ENCODE results near the gene LINGO1.

Gene LINGO1

DNA sequence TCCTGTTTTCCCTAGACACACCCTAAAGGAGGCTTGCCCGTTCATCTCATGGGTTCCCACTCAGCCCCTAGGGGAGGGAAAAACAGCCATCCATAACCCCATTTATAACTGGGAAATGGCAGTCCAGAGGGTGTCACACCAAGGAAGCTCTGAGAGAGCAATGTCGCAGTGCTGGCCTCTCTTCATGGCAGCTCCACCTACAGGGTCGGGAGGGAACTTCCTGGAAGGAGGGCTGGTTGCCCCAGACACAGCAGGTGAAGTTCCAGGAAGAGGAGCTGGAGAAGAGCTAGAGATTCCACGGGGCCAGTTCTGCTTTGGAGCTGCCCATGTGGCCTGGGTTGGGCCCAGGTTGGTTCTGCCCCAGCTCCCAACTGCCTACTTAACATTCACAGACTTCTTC, 22.3 kb upstream of the LINGO1 start:
- DNase-seq = peak; percentile 29 to 52

- no peak for DNase-seq
Measured at GRCh38 chr15:77653832-77654480, 21.2 kb upstream of the LINGO1 start.

DNA sequence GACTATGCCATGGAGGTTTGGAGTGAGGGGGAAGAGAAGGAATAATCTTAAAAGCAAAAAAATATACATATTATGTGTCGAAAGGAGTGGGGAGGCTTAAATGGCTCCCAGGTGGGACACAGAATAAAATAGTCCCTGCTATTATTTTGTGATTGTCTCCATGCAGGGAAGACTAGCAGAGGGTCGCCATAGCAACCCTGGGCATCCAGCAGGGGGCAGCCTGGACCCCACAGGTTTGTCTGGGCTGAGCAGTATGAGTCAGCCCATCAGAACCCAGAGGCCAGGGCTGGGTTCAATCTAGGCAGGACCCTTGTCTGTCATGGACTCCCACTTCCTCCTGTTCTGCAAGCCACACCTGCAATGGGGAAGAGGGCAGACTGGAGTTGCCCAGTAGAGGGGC, 17.6 kb upstream of the LINGO1 start:
- peak in 1 of 2 experiments; percentile 43 for DNase-seq

DNA sequence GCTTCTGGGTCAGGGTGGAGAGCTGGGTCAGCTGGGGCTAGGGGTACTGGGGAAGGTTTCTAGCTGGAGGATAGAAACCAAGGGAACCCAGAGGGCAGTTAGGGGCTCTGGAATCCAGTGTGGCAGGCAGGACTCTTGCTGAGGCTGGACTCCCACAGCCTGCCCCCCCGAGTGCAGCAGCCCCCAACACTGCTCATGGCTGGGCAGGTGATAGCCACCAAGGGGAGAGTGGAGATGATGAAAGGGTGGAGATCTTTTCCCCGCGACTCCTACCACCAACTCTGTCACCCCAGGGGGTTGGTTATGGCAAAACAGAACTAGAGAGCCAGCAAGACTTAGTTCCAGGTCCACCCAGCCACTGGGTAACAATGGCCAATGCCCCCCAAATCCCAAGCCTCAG, 16.9 kb upstream of the LINGO1 start:
- DNase-seq = no peak

DNA sequence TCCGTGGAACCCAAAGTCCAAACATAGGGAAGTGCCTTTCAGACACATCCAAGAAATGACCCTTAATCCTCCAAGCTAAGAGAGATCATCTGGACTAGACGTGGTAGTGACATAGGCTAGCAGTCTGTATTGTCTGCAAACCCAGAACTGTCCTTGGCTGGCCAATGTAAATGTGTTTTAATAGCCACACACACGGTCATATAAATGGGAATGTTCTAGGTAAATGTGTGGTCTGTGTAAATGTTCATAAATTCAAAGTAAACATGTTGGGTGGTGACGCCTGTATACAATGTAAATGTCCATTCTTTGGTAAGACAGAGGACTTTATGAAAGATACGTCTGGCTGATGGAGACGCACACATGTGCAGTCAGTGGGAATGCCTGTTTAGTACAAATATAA, 16.3 kb upstream of the LINGO1 start:
- no peak for DNase-seq

GRCh38 chr15:77647961-77648360, 15.2 kb upstream of the LINGO1 start:
- no peak for DNase-seq

DNA sequence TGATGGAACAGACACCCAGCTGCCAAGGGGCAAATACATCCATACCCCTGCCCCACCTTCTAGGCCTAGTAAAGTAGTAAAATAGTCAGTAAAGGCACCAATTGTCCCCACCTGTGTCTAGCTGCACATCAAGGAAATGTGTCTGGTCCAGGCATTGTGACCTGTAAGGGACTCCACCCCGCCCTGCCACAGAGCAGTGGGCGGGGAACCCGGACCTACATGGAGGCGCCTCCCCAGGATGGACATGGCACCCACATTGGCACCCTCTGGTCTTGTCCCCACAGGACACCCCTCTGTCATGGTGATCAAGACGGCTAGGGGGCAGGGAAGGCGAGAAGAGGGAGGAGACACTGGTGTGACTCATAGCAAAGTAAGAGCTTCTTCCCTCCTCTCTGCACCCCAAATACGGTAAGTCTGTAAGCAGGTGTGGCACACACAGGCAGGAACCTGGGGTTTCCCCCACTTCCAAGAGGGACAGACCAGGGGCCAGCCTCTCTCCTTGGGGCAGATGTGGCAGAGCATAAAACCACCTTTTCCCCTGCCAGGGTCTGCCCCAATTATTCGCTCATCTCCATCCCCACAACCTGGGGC, 13.5 kb upstream of the LINGO1 start:
- DNase-seq = no peak

DNA sequence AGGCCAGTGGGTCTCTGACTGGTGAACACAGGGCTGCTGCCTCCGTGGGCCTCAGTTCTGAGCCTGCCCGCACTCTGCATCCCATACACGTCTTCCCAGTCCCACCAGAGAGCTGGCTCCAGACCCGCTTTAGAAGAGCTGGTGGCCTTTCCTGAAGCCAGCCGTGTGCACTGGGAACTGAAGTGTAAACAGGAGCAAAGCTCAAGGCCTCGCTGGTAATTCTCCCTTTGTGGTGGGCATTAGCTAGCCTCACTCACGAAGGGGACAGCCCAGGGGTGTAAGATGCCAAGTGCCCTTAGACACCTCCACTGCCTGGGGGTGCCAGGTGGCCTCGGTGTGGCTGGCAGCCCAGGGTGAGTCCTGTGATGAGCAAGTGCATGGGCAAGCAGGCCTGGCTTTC, 12.9 kb upstream of the LINGO1 start:
- no peak for DNase-seq

DNA sequence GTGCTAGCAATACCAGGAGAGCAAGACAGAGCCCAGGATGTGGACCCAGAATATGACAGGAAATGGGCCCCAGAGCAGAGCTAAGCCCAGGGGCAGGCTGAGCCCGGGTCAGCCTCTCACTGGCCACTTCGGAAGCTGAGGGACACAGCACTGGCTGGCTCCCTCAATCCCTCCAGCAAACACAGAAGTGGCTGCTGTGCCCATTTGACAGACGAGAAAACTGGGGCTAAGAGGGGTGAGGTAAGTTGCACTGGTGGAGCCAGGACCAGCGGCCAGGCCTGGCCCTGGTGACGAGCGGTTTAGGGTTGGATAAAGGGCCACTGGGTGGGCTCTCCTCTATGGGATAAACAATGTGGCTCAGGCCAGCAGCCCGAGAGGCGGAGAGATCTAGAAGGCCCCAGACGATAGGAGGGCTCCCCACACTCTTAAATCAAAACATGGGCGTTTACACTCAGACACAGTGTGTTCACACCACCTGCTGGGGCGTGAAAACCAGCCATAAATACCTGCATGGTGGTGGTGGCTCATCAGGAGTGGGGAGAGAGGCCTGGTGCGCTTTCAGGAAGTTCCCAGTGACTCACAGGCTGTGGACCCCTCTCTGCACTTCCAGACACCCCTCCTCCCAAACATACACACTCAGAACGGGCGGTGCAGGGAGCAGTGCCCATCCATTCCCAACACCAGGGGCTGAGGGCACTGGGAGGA, 12.0 kb upstream of the LINGO1 start:
- no peak for DNase-seq

DNA sequence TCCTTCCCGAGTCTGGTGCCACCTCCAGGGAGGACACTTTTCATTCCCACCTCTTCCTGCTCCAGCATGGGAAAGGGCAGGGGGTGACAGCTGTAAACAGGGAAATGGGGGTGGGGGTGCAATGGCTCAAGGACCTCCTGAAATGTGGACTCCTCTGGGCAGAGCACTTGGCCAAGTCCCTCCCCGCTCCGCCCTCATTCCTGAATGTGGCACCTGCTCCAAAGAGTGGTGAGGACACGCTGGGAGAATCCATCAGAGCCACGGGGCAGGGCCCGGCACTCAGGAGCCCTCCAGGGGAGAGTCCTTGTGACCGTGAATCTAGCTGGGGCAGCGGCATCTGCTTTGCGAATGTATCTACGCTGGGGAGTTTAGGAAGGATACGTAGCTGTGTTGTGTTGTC, 11.1 kb upstream of the LINGO1 start:
- no peak for DNase-seq

GRCh38 chr15:77642793-77643430, 10.2 kb upstream of the LINGO1 start:
- no peak for DNase-seq

DNA sequence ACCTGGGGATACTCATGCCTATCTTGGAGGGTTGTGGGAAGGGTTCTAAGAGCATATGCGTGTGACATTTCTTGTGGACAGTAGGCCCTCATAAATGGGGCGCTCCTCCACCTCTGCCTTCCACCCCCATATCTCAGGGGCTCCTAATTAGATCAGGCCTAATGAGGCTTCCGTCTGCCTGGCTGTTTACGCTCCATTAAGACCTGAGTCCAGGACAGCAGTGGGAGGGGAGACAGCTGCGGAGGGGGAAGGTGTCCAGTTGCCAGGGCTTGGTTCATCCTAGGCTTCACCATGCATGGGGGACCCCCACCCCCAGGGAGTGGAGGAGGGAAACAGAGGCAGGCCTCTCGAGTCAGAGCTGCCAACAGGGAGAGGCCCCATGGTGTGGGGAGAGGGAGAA, 9.3 kb upstream of the LINGO1 start:
- no peak for DNase-seq

- no peak for DNase-seq
Measured at GRCh38 chr15:77640615-77641014, 7.9 kb upstream of the LINGO1 start.

DNA sequence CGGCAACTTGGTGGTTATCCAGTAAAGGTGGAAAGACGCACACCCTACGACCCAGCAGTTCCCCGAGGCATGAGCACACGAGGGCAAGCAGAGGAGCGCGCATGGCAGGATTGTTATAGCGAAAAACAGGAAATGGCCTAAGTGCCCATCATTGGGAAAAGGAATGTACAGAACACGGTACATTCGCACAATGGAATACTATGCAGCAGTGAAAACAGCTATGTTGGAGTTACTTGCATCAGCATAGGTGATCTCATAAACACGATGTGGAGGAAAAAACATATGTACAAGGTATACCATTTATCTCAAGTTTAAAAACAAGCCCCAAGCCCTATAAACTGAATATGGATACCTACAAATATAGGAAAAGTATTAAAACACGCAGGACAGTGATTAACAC, 6.7 kb upstream of the LINGO1 start:
- no peak for DNase-seq

GRCh38 chr15:77637851-77638692, 5.4 kb upstream of the LINGO1 start:
- DNase-seq = no peak

GRCh38 chr15:77636209-77636608, 3.5 kb upstream of the LINGO1 start:
- no peak for DNase-seq

- DNase-seq = peak; percentile 63 to 76
Measured at GRCh38 chr15:77634266-77634962, 1.7 kb upstream of the LINGO1 start.

DNA sequence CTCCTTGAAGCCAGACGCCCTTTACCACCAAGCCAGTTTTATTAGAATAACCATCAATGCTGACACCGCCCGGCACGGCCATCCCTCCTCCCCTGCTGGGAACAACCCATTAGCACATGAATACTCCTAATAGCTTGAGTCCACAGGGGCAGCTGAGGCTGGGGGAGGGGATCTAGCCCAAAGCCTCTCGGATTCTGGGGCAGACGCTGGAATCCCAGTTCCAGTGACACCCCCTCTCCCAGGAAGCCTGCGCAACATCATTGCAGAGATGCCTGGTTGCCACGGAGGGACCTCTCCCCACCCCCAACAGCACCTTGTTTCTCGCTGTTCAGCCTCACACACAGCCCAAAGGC, 1.2 kb upstream of the LINGO1 start:
- no peak for DNase-seq

DNA sequence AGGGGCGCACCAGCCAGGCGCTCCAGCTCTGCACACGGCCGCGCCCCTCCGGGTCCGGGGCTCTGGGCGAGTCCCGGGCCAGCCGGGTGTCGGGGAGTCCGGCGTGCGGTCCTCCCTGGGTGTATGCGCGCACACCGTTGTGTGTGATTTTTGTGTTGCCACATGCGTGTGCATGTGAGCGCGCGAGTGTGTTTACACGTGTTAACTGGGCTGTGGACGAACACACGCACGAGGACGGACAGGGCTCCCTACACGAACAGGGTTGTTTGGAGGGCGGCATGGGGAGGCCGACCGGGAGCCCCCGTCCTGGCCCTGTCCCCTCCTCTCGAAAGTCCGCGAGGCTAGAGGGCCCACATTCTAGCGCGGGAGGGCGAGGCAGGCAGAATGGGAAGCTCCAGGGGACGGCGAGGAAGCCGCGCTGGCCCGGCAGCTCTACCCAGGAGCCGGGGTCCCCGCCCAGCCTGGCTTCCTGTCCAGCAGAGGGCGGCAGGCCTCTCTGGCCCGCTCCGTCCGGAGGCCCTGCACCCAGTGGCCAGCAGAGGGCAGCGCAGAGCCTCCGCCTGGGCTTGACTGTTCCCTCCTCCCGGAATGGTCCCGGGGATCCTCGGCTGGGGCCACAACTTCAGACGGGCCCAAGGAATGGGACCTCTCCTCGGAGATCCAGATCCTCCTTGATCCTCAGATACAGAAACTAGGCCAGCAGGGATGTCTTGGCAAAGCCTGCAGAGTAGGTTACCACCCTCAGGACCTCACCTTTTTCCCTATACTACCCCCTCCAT, 611 bp upstream of the LINGO1 start:
- peak; percentile 82 to 83 for DNase-seq

DNA sequence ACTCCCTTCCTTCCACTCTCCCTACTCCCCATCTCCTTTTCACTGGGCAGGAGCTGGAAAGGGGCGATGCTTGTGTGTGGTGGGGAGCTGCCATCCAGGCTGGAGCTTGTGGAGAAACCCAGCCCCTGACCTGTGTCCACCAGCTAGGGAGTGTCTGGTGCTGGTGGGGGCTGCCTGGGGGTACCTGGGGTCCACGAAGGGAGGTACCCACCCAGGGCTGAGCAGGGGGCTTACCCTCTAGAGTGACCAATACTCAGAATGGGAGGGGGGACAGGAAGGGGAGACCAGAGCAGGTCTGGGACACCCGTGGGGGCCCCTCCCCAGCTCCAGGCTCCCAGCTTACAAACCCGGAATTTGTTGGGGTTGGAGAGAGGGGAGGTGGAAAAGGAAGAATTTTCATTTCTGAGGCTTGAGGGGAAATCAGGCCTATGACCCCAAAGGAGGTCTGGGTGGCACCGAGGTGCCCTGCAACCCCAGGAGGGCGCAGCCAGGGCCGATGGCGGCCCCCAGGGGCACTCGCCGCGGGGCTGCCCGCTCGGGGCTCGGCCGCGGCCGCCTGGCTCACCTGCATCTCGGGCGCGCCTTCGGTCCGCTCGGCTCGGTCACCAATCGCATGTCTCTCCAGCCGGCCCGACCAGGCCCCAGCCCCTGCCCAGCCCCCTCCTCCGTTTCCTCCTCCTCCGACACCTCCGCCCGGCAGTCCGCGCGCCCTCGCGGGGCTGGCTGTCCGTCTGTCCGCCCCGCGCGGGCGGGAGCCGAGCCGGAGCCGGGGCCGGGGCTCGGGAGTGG, 773 bp downstream of the LINGO1 start:
- no peak for DNase-seq

Data from NCI-H524 (cell line).